GM19452 (cell line): Measurements from ENCODE around the gene PGS1.
A peak's percentile ranks its signal among the peaks of the same experiment; 100 is the strongest.
"Not testable (repeated sequence)": the region's sequence is repeated elsewhere in the genome, so short reads cannot be mapped to it uniquely, and the experiment has no call there.

Source experiments
- ATAC-seq: cut with Tn5 transposase; IDR thresholded peaks from one replicate; pipeline ENCODE4 v1.9.1; 2021; ENCODE audit not compliant: unreplicated experiment

The PGS1 gene, protein sequence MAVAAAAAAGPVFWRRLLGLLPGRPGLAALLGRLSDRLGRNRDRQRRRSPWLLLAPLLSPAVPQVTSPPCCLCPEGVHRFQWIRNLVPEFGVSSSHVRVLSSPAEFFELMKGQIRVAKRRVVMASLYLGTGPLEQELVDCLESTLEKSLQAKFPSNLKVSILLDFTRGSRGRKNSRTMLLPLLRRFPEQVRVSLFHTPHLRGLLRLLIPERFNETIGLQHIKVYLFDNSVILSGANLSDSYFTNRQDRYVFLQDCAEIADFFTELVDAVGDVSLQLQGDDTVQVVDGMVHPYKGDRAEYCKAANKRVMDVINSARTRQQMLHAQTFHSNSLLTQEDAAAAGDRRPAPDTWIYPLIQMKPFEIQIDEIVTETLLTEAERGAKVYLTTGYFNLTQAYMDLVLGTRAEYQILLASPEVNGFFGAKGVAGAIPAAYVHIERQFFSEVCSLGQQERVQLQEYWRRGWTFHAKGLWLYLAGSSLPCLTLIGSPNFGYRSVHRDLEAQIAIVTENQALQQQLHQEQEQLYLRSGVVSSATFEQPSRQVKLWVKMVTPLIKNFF

DNA sequence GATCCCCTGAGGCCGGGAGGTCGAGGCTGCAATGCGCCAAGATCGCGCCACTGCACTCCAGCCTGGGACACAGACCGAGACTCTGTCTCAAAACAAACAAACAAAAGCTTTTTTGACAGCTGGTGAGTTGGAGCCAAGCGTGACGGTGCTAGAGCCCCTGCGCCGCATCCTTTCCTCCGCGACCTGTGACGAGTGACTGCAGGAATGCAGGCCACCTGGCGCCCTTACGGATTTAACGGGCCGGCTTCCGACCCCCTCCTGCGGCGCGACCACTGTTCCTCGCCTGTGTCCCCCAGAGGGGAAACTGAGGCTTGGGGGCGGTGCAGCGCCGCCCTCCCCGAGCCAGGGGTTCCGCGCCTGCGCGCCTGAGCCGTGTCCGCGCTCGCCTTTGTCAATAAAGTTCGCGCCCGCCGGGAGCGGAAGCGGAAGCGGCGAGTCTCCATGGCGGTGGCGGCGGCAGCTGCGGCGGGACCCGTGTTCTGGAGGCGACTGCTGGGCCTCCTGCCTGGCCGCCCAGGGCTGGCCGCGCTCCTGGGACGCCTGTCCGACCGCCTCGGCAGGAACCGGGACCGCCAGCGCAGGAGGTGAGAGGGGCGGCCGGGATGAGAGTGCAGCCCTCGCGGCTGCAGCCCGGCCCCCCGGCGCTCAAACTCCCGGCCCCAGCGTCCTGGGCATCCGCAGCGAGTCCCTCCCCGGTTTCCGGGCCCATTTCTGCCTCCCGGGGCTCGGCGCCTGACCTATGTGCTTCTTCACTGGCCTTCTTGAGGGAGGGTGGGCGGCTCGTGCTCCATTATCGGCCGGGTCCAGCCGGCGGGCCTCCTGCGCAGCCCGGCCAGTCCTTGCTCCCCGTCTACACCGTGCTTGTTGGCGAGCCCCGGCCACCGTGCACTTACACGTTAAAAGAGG is at the start of gene PGS1:
TSS of gene PGS1 (plus strand) at position 425 of the 906 bp plus-strand sequence. CDS start at position 442, 17 bp downstream.
- ATAC-seq: peak; percentile 60

DNA sequence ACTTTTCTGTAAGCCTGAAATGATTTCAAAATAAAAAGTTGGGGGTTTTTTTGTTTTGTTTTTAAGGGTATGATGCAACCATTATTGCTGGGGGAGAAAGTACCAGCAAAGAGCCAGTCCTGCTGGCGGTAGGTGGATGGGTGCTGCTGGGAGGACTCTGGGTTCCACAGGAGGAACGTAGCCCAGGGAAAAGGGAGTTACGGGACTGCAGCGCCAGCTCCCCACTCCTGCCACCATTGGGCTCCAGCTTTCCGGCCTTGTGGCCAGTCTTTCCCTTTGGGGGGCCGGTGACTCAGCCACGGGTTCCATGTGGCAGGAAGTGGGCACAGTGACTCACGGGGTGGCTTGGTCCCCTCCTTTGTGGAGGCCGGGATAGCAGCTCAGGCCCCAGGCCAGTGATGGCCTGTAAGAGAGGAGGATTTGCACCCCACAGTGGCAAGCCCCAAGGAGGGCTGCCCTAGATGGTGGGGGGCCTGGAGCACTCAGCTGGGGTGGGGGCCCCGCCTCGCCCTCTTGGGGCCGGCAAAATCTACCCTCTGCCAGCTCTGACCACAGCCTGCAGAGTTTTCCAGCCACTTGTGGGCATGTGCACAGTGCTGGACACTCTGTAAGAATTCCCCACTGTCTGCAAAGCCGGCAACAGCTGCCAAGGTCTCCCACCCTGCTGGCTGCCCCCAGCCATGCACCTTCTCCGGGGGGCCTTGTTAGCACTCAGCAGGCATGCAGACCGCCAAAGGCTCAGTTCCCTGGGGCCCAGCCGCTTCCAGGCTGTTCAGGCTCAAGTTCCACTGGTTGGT is 49.0 kb upstream of the PGS1 start:
- ATAC-seq: no peak

DNA sequence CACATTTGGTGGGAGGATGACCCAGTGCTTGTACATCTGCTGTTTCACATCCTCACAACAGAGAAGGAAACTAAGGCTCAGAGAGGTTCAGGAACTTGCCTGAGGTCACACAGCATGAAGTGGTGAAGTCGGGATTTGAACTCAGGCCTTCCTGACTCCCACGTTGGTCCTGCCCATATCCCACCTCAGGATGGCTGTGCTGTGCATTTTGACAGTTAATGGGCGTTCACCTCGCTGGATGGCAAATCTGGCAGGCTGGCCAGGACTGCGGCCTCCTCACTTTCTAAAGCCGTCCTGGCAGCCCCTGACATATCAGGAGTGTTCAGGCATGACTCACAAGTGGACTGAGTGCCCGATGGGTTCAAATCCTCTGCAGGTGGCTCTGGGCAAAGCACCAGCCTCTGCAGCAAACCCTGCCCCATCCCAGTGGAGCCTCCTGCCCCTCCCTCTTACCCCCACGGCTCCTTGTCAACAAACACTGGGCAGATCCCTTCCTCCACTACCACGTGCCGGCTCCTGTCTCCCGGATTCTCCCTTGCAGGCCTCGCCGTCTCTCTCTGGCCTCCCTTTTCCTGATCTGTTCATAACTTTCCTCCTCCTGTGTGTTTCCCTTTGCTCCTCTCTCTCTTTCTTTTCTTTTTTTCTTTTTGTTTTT is 47.8 kb upstream of the PGS1 start:
- ATAC-seq: no peak

DNA sequence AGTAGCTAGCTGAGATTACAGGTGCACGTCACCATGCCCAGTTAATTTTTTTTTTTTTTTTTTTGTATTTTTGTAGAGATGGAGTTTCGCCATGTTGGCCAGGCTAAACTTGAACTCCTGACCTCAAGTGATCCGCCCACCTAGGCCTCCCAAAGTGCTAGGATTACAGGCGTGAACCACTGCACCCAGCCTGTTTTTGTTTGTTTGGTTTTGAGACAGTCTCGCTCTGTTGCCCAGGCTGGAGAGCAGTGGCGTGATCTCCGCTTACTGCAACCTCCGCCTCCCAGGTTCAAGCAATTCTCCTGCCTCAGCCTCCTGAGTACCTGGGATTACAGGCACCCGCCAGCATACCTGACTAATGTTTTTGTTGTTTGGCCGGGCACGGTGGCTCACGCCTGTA is 47.1 kb upstream of the PGS1 start:
- not testable (repeated sequence) for ATAC-seq

DNA sequence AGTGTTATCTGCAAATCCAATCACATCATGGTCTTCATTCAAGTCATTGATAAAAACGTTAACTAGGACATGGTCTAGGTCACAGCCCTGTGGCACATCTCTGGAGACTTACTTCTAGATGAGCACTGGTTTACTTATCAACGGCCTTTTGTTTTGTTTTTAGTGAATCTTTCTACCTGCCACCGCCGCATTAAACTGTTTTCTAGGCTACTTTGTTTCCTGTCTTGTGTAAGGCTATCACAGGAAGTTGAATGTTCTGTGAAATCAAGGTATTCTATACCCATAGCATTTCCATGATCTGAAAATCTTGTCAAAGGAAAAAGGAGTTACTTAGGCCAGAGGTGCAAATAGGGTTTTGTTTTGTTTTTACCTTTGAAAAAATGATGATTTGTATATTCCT is 45.5 kb upstream of the PGS1 start:
- ATAC-seq: no peak

DNA sequence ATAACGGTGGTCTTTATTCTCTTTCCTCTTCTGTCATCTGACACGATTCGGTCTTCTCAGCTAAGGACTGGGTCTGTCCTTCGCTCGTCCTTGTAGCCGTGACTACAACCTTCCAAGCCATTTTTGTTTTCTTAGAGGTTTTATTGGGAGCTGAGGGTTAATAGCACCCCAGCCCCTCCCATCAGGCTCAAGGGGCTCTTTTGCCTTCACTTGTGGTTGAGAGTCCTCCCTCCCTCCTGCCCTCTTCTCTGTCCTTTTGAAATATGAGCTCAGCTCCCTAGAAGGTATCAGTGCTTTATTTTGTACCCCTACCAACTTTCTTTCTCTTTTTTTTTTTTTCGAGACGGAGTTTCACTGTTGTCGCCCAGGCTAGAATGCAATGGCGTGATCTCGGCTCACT is 43.2 kb upstream of the PGS1 start:
- ATAC-seq: no peak

DNA sequence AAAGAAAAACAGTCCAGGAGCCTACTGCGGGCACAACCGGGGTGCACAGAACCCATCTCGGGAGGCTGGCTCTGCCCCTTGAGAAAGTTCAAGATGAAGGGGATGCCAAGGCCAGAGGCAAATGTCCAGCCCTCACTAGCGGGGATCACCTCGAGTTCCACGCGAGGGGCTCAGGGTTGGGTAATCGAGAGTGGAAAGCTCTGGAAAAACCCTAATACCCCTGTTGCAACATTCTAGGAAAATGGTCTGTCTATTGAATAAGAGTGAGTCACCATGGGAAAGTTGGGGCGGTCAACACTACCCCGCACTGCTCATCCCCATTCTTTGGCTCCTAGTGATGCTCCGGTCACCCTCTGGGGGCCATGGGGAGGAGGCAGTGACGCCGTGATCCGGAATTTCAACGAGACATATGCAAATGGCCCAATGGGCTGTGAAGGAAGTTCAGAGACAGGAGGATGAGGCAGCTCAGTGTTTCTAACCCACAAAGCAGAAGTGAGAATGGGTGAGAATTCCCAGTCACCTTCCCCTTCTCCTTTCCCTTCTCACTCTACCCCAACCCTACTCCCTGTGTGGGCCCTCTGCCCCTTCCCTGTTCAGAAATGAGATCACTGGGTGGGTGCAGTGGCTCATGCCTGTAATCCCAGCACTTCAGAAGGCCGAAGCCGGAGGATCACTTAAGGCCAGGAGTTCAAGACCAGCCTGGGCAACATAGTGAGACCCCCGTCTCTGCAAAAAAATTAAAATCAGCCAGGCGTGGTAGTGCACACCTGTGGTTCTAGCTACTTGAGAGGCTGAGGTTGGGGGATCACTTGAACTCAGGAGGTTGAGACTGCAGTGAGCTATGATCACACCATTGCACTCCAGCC is 41.0 kb upstream of the PGS1 start:
- no peak for ATAC-seq

DNA sequence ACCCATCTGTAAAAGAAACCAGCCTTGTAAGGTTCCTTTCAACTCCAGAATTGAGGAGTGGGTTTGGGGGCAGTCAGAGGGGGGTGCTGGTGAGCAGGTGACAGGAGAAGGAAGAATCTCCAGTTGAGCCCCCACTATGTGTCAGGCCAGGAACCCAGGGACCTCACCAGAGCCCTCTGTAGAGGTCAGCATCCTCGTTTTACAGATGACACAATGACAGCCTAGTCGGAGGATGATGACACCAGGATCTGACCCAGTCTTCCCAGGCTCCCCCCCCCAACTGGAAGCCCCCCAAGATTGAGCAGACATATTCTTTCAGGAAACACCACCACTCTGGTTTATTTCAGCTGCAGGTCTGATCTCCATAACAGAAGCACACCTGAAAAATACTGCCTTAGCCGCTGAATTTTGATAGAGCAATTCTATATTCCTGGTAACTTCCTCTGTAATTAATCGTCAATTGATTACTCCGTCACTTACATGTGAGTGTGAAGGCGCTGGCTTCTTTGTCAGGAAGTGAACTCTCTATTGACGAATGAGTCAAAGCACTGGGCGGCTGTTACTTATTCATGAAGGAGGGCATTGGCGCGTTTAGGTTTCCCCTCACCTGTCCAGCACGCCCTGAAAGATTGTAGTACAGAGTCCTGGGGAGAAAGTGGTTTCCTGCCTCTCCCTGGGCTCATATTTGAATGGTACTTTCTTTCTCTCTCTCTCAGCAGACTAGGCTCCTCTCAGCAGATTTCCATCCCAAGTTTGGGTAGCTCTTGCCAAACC is 39.8 kb upstream of the PGS1 start:
- no peak for ATAC-seq

DNA sequence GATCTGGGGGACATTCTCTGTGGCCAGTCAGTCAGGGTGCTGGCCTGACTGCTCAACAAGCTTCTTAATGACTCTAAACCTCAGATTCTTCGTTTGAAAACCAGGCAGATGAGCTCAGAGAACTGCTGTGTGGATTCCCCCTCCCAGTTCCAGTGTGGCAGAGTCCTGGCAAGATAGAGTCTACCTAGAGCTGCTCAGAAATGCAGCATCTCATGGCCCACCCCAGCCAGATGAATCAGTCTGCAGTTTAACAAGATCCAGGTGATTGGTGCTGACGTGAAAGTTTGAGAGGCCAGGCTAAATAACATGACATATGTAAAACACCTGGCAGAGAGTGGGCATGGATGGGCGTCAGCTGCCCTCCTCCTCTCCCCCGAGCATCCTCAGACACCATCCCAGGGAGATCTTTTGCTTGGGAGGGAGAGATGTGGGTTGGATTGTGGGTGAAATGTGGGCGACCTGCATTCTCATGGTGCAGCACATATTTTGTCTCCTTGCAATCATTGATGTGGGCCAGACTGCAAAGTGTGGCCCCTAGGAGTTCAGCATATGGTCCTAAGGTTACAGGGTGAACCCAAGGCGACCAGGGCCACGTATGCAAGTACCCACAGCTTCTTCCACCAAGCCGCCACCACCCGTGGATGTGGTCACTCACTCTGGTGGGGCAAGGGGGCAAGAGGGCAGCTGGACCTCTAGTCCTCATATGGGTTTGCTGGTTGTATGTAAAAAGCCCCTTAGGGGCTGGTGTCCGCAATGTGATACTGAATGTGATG is 38.1 kb upstream of the PGS1 start:
- no peak for ATAC-seq

DNA sequence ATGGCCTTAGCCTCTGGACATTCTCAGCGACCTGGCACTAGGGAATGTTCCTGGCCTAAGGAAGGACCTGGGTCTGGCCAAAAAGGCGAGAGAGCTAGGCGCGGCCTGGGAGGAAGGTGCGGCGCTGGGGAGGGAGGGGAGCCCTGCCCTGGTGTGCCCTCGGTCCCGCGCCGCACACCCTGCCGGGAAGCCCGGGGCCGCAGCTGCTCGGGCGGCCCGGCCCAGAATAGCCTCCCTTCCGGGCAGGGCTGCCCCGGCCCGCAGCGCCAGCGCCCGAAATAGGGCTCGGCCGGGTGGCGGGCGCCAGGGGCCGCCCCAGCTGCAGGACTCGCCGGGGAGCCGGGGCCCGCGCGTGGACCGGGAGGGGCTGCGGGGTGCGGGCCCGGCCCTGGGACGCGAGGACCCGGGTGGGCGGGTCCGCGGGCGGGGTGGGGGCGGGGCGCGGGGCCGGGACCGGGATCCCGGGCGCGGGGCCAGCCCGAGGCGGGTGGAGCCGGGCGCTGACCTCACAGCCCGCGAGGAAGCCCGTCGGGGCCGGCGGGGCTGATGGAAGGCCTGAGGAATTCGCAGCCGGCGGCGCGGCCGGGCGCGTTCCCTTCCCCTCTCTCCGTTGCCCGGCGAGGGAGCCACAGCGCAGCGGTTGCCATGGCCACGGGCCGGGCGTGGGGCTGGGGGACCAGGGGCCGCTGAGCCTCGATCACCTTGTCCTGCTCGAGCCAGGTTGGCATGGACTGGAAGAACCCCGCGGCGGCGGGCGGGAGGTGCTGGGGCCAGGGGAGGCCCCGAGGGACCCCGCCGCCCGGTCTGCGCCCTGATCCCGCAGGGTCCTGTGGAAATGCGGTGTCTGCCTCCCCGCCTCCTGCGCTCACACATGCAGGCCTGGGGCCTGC is 36.6 kb upstream of the PGS1 start:
- no peak for ATAC-seq

DNA sequence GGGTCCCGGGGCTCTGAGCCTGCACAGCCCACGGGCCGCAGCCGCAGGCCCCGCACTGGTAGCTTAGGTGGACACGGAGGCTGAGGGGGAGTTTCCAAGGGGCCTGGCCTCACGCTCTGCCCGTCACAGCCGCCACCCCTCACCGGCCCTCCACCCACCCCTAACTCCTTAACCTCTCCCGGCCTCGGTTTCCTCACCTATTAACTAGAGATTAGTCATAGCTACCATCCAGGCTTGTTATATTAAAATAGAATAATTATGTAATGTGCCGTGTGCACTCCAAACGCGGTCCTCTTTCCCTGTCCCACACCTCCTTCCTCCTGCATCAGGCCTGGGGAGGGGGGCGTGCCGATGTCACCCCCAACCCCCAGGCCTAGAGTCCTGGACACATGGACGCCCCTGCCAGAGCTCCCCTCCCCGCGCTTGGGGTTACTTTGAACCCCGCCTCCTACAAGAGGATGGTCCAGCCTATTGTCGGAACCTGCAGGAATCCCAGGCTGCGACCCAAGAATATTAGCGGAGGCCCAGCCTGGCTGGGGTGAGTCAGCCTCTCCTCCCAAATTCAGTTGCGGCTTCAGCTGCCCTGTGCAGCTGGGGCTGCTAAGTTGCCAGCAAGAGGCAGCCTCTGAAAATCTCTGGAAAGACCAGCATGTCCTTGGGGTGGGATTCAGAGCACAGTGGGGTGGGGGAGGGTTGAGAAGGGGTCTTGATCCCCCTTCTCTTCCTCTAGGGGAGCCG is 35.8 kb upstream of the PGS1 start:
- ATAC-seq: no peak

DNA sequence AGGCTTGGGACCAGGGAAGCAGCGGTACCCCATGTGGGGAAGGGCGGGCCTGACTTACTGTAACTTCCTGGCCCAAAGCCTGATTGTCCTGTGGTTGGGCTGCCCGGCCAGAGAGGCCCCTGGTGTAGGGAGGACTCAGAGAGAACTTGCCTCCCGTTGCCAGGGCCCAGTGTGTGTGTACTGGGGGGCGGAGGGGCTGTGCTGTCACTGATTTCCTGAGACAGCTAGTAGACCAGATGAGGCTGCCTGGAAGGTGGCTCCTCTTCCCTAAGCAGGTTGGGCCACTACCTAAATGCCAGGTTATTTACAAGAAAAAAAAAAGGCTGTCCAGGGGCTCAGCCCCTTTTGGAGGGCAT is 35.3 kb upstream of the PGS1 start:
- no peak for ATAC-seq

DNA sequence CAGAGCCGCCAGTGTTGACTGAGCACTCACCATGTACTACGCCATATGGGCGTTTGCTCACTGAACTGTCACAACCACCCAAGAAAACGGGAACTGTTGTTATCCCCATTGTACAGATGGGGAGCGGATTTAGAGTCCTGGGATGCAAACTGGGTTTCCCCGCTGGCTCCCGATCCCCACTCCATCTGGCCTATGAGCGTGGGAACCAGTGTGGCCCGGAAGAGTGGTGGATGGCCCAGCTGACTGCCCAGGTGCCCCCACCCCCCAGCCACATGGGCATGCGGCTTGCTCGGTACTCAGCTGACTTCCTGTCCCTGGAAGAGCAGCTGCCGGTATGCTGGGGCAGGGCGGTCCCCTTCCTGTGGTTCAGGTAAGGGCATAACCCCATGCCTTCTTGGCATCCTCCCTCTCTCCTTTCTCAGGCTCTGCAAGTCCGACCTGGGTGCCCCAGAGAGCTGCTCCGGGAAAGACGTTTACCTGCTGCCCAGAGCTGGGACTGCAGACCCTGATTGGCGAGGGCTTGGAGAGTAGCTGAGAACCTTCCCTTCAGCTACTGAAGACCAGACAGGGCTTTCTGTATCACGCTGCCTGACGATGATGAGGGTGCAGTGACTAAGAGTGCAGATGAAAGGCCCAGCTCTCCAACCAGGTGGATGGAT is 34.8 kb upstream of the PGS1 start:
- no peak for ATAC-seq

DNA sequence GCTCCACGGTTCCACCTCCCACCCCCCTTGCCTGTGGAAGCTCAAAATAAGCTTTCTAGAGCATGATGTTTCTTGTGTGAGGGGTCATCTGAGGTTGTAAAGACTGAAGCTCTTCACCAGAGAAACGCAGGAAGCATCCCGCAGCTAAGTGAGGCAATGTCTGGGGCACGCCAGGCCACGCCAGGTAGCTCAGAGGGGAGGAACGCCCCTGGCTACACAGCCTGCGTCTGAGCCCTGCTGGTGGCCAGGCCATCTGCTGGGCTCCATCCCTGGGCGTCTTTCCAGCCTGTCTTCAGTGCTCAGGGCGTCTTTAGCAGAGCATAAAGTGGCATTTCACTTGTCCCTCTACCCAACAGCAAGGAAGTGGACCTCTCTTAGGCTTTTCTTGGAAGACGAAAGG is 33.8 kb upstream of the PGS1 start:
- no peak for ATAC-seq

DNA sequence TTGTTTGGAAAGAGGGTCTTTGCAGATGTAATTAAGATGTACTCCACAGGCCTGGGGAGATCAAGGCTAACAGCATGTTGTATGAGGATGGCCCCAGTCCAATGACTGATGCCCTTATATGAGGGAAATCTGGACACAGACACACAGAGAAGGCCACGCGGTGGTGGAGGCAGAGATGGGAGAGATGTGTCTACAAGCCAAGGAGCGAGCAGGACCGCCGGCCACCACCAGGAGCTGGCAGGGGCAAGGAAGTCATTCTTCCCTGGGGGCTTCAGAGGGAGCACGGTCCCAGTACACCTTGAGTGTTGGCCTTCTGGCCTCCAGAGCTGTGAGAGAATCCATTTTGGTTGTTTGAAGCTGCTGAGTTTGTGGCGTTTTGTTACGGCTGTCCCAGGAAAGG is 33.3 kb upstream of the PGS1 start:
- ATAC-seq: no peak
